Activated CD8-positive, alpha-beta memory T cell treated with anti-CD3 and anti-CD28 coated beads for 4 hours (primary cell): ENCODE data around the gene B4GALT6.

Experiments
- DNase-seq, 2 donors: peaks; one replicate each; pipeline ENCODE4 v3.0.0-alpha.2; 2020; ENCODE audit warnings: low read depth in 2 of 2

Gene B4GALT6

GRCh38 chr18:31595121-31595771 is 89.1 kb downstream of the B4GALT6 start:
- no peak for DNase-seq

DNA sequence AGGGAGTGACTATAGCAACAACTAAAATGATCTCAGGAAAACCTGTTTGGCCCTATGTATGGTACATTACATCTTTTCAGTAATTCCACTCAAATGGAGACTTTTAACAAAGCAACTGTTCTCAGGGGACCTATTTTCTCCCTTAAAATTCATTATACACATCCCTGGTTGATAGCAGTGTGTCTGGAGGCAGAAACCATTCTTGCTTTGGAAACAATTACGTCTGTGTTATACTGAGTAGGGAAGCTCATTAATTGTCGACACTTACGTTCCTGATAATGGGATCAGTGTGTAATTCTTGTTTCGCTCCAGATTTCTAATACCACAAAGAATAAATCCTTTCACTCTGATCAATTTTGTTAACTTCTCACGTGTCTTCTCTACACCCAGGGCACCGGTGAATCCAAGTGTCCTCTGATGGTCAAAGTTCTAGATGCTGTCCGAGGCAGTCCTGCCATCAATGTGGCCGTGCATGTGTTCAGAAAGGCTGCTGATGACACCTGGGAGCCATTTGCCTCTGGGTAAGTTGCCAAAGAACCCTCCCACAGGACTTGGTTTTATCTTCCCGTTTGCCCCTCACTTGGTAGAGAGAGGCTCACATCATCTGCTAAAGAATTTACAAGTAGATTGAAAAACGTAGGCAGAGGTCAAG is 91.7 kb downstream of the B4GALT6 start:
- no peak for DNase-seq

DNA sequence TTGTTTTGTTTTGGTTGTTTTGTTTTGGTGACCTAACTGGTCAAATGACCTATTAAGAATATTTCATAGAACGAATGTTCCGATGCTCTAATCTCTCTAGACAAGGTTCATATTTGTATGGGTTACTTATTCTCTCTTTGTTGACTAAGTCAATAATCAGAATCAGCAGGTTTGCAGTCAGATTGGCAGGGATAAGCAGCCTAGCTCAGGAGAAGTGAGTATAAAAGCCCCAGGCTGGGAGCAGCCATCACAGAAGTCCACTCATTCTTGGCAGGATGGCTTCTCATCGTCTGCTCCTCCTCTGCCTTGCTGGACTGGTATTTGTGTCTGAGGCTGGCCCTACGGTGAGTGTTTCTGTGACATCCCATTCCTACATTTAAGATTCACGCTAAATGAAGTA is 92.8 kb downstream of the B4GALT6 start, which contains the start of gene TTR:
TTR (plus strand) TSS at position 250 of the 400 bp plus-strand sequence; CDS start at position 276, 26 bp downstream.
- no peak for DNase-seq

DNA sequence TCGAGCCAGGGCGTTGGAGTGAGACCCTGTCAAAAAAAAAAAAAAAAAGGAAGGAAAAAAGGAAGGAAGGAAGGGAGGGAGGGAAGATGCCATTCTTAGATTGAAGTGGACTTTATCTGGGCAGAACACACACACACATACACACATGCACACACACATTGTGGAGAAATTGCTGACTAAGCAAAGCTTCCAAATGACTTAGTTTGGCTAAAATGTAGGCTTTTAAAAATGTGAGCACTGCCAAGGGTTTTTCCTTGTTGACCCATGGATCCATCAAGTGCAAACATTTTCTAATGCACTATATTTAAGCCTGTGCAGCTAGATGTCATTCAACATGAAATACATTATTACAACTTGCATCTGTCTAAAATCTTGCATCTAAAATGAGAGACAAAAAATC is 93.3 kb downstream of the B4GALT6 start:
- DNase-seq: no peak

GRCh38 chr18:31590570-31590969 is 93.8 kb downstream of the B4GALT6 start:
- no peak for DNase-seq

DNA sequence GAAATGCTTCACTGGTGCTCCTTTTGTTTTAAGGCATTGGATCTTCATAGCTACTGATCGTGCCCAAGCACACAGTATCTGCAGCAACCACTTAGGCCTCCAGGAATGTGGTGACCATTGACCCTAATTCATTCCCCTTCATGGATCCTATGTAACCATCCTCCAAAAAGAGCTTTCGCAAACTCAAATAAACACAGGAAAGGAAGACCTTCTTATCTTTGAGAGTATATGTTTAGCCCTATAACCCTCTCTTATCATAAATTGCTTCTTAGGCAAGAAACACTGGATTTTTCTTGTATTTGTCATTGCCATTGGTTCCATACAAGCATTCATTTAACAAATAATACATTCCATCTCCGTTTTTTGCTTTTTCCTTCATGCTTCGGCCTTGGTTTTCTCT is 96.9 kb downstream of the B4GALT6 start:
- DNase-seq: no peak

DNA sequence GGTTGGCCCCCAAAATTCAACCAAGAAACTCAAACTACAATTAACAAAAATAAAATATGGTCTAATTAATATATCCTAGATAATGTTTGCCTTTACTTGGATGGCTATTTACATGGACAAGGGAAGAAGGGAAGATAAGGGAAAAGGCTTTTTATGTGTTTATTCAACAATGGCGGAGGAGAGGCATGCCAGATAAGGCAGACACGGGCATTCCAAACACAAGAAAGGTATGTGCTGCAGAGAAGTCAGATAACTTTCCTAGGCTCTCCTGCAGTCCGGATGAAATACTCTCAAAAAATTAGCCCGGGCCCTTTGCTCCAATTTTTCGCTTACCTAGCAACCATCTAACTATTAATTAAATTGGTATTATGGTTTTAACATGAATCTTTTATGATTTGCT is 97.8 kb downstream of the B4GALT6 start:
- no peak for DNase-seq

- no peak for DNase-seq
Measured at GRCh38 chr18:31585991-31586390, 98.4 kb downstream of the B4GALT6 start.

DNA sequence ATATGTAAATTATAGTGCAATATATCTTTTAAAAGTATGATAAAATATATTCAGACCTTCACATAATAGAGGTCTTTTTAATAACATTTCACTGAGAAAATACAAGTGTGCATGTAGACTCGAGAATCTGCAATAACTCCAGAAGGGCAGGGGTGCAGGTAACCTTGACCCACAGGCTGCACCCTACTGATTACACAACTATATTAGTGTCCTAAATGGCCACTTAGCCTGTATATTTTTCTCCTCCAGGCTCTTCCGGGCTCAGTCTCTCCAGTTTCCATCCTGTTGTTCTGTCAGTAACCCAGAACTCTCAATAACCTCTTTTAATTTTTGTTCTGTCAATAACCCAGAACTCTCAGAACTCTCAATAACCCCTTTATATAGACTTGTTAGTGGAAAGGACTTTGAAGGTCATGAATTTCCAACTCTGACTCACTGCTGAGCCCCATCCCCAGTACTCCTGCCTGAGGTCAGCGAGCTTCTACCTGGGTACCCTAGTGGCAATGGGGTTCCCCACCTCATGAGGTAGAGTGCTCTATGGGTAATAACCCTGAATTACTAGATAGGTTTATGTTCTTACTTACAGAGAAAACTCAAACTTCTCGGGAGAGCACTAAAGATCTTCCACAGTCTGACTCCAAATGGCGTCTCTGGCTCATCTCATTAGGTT is 101.1 kb downstream of the B4GALT6 start:
- DNase-seq: no peak

- DNase-seq: no peak
Measured at GRCh38 chr18:31581498-31582197, 102.7 kb downstream of the B4GALT6 start.

- DNase-seq: no peak
Measured at GRCh38 chr18:31579375-31579774, 105.0 kb downstream of the B4GALT6 start.

- DNase-seq: no peak
Measured at GRCh38 chr18:31578126-31578525, 106.3 kb downstream of the B4GALT6 start.

GRCh38 chr18:31577195-31577594 is 107.2 kb downstream of the B4GALT6 start:
- DNase-seq: no peak

- no peak for DNase-seq
Measured at GRCh38 chr18:31576670-31577069, 107.7 kb downstream of the B4GALT6 start.

GRCh38 chr18:31575515-31576257 is 108.7 kb downstream of the B4GALT6 start:
- no peak for DNase-seq

DNA sequence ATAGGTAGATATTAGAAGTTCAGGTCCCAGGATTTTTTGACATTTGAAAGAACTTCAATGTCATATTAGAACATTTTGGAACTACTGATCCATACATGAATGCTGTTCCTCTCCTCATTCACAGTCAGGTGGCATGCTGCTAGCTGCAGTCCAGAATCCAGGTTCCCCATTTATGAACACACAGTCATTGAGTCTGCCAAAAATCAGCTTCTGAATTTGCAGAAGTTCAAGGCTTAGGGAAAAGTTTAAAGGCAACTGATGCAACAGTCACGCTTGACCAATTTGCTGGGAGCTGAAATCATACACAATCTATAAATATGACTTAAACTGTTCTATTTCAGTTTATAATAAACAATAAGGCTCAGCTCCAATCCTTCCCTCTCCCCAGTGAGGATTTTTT is 110.0 kb downstream of the B4GALT6 start:
- no peak for DNase-seq
